Measurements from ENCODE around the gene NRCAM.

Gene NRCAM

GRCh38 chr7:108145401-108145800 lies 310.8 kb downstream of the NRCAM start:
- DNase-seq = no peak

GRCh38 chr7:108144931-108145330 lies 311.3 kb downstream of the NRCAM start:
- no peak for DNase-seq

GRCh38 chr7:108143658-108144420 lies 312.4 kb downstream of the NRCAM start:
- no peak for DNase-seq

GRCh38 chr7:108142675-108143259 lies 313.5 kb downstream of the NRCAM start:
- DNase-seq = no peak

GRCh38 chr7:108142180-108142579 lies 314.1 kb downstream of the NRCAM start:
- DNase-seq = no peak

GRCh38 chr7:108140671-108141070 lies 315.6 kb downstream of the NRCAM start:
- DNase-seq = no peak

GRCh38 chr7:108138911-108139310 lies 317.3 kb downstream of the NRCAM start:
- DNase-seq = no peak

- DNase-seq = no peak
These were observed 318.2 kb downstream of the NRCAM start for GRCh38 chr7:108137993-108138392.

- DNase-seq = no peak
These were observed 319.2 kb downstream of the NRCAM start for GRCh38 chr7:108137040-108137439.

GRCh38 chr7:108136191-108136688 lies 320.0 kb downstream of the NRCAM start:
- peak; percentile 53 to 74 (median 63) for DNase-seq

- DNase-seq = peak; percentile 55 to 60 (median 57)
These were observed 320.6 kb downstream of the NRCAM start for GRCh38 chr7:108135446-108136190.

- DNase-seq = no peak
These were observed 321.8 kb downstream of the NRCAM start for GRCh38 chr7:108134486-108134885.

- DNase-seq = no peak
These were observed 323.5 kb downstream of the NRCAM start for GRCh38 chr7:108132551-108133265.

- DNase-seq = no peak
These were observed 326.0 kb downstream of the NRCAM start, which contains the start of gene LAMB4 for GRCh38 chr7:108130261-108130660. Gene LAMB4 (minus strand): TSS chr7:108130361. CDS start chr7:108123164, 7,197 bp downstream.

- DNase-seq = no peak
These were observed 326.9 kb downstream of the NRCAM start for GRCh38 chr7:108129018-108129965.

- no peak for DNase-seq
These were observed 327.7 kb downstream of the NRCAM start for GRCh38 chr7:108128514-108128913.

GRCh38 chr7:108127461-108127860 lies 328.8 kb downstream of the NRCAM start:
- DNase-seq = no peak

GRCh38 chr7:108124820-108125219 lies 331.4 kb downstream of the NRCAM start:
- no peak for DNase-seq

- DNase-seq = no peak
These were observed 334.1 kb downstream of the NRCAM start for GRCh38 chr7:108122181-108122580.

- no peak for DNase-seq
These were observed 335.3 kb downstream of the NRCAM start for GRCh38 chr7:108120933-108121332.

GRCh38 chr7:108120196-108120595 lies 336.0 kb downstream of the NRCAM start:
- DNase-seq = no peak

GRCh38 chr7:108118959-108119358 lies 337.3 kb downstream of the NRCAM start:
- no peak for DNase-seq

All from suppressor macrophage treated with lipopolysaccharide for 1 hour (primary cell).